ENCODE data around the gene CELF4. TPM values are rescaled to one million over a fixed set of nuclear protein-coding genes. Genes with fewer than 3 reads are reported as not detected.

The CELF4 gene
- total and polyA plus RNA-seq, 5 donors from 2014 or later: 0.08 to 0.30 (median 0.08) TPM; not detected in 2

- H3K27ac Mint-ChIP-seq: no peak overlapping the region
- no peak overlapping the region for H3K27ac ChIP-seq (ENCODE audit: insufficient read depth, low read length, poor library complexity, severe bottlenecking)
- H3K9me3 ChIP-seq (ENCODE audit: control insufficient read depth in 2 of 2, low read length in 2 of 2): no peaks in the 10 kb centered on the region
- H3K4me1 ChIP-seq (ENCODE audit: control insufficient read depth, insufficient read depth, low read length, poor library complexity, severe bottlenecking): no peaks in the 10 kb centered on the region
- H3K36me3 ChIP-seq (ENCODE audit: control insufficient read depth, insufficient read depth, low read length): no peaks in the 10 kb centered on the region
- H3K4me1 Mint-ChIP-seq: no peaks in the 10 kb centered on the region
- DNase-seq (no peak), ATAC-seq (ENCODE audit: low read depth in 2 of 2) (no peak)
- H3K4me3 ChIP-seq (ENCODE audit: low read depth, low read length): no peak overlapping the region
- H3K27me3 ChIP-seq (ENCODE audit: control insufficient read depth, insufficient read depth, low read length): peaks cover 3% of the 10 kb centered on the region
- H3K9me3 Mint-ChIP-seq: peaks cover 0 to 4% (median 0%) of the 10 kb centered on the region in 7 donors
- H3K36me3 Mint-ChIP-seq: no peaks in the 10 kb centered on the region
- H3K27me3 Mint-ChIP-seq: peaks cover 32% of the 10 kb centered on the region
- H3K4me3 Mint-ChIP-seq: no peak overlapping the region
These were observed 45.1 kb downstream of the CELF4 start for GRCh38 chr18:37520508-37520907.

GRCh38 chr18:37519510-37520135 lies 46.0 kb downstream of the CELF4 start:
- Mint-ChIP-seq H3K36me3 (no peaks in the 10 kb centered on the region), H3K4me3 (no peak overlapping the region), H3K27me3 (peaks cover 23% of the 10 kb centered on the region), H3K9me3 (peaks cover 0 to 2% (median 0%) of the 10 kb centered on the region in 7 donors), H3K4me1 (no peaks in the 10 kb centered on the region), H3K27ac (no peak overlapping the region)
- H3K4me1 ChIP-seq (ENCODE audit: control insufficient read depth, insufficient read depth, low read length, poor library complexity, severe bottlenecking): no peaks in the 10 kb centered on the region
- no peaks in the 10 kb centered on the region for H3K27me3 ChIP-seq (ENCODE audit: control insufficient read depth, insufficient read depth, low read length)
- H3K9me3 ChIP-seq (ENCODE audit: control insufficient read depth in 2 of 2, low read length in 2 of 2): no peaks in the 10 kb centered on the region
- no peak overlapping the region for H3K4me3 ChIP-seq (ENCODE audit: low read depth, low read length)
- no peak overlapping the region for H3K27ac ChIP-seq (ENCODE audit: insufficient read depth, low read length, poor library complexity, severe bottlenecking)
- no peak for ATAC-seq (ENCODE audit: low read depth in 2 of 2)
- no peaks in the 10 kb centered on the region for H3K36me3 ChIP-seq (ENCODE audit: control insufficient read depth, insufficient read depth, low read length)
- no peak for DNase-seq

GRCh38 chr18:37516361-37516853 lies 49.2 kb downstream of the CELF4 start:
- H3K4me1 Mint-ChIP-seq: no peaks in the 10 kb centered on the region
- H3K4me3 Mint-ChIP-seq: no peak overlapping the region
- Histone ChIP-seq H3K36me3 (ENCODE audit: control insufficient read depth, insufficient read depth, low read length) (no peaks in the 10 kb centered on the region), H3K4me3 (ENCODE audit: low read depth, low read length) (no peak overlapping the region), H3K9me3 (ENCODE audit: control insufficient read depth in 2 of 2, low read length in 2 of 2) (no peaks in the 10 kb centered on the region), H3K27me3 (ENCODE audit: control insufficient read depth, insufficient read depth, low read length) (no peaks in the 10 kb centered on the region), H3K27ac (ENCODE audit: insufficient read depth, low read length, poor library complexity, severe bottlenecking) (no peak overlapping the region), H3K4me1 (ENCODE audit: control insufficient read depth, insufficient read depth, low read length, poor library complexity, severe bottlenecking) (no peaks in the 10 kb centered on the region)
- no peak for ATAC-seq (ENCODE audit: low read depth in 2 of 2)
- no peak for DNase-seq
- no peak overlapping the region for H3K27ac Mint-ChIP-seq
- no peaks in the 10 kb centered on the region for H3K36me3 Mint-ChIP-seq
- H3K9me3 Mint-ChIP-seq: peaks cover 0 to 1% (median 0%) of the 10 kb centered on the region in 7 donors
- no peaks in the 10 kb centered on the region for H3K27me3 Mint-ChIP-seq

- Mint-ChIP-seq H3K9me3 (peaks cover 0 to 3% (median under 1%) of the 10 kb centered on the region in 7 donors), H3K27ac (no peak overlapping the region), H3K36me3 (no peaks in the 10 kb centered on the region), H3K27me3 (no peaks in the 10 kb centered on the region), H3K4me3 (no peak overlapping the region), H3K4me1 (no peaks in the 10 kb centered on the region)
- Histone ChIP-seq H3K27ac (ENCODE audit: insufficient read depth, low read length, poor library complexity, severe bottlenecking) (no peak overlapping the region), H3K4me1 (ENCODE audit: control insufficient read depth, insufficient read depth, low read length, poor library complexity, severe bottlenecking) (no peaks in the 10 kb centered on the region), H3K36me3 (ENCODE audit: control insufficient read depth, insufficient read depth, low read length) (no peaks in the 10 kb centered on the region), H3K9me3 (ENCODE audit: control insufficient read depth in 2 of 2, low read length in 2 of 2) (no peaks in the 10 kb centered on the region), H3K4me3 (ENCODE audit: low read depth, low read length) (no peak overlapping the region), H3K27me3 (ENCODE audit: control insufficient read depth, insufficient read depth, low read length) (no peaks in the 10 kb centered on the region)
- ATAC-seq (ENCODE audit: low read depth in 2 of 2) (no peak), DNase-seq (no peak)
These were observed 50.6 kb downstream of the CELF4 start for GRCh38 chr18:37514953-37515352.

- Mint-ChIP-seq H3K9me3 (peaks cover 0 to 9% (median 1%) of the 10 kb centered on the region in 7 donors), H3K27me3 (no peaks in the 10 kb centered on the region), H3K27ac (no peak overlapping the region), H3K4me1 (no peaks in the 10 kb centered on the region), H3K36me3 (no peaks in the 10 kb centered on the region), H3K4me3 (no peak overlapping the region)
- no peak overlapping the region for H3K27ac ChIP-seq (ENCODE audit: insufficient read depth, low read length, poor library complexity, severe bottlenecking)
- no peaks in the 10 kb centered on the region for H3K36me3 ChIP-seq (ENCODE audit: control insufficient read depth, insufficient read depth, low read length)
- no peak for DNase-seq
- ATAC-seq (ENCODE audit: low read depth in 2 of 2): no peak
- no peaks in the 10 kb centered on the region for H3K27me3 ChIP-seq (ENCODE audit: control insufficient read depth, insufficient read depth, low read length)
- no peaks in the 10 kb centered on the region for H3K9me3 ChIP-seq (ENCODE audit: control insufficient read depth in 2 of 2, low read length in 2 of 2)
- H3K4me1 ChIP-seq (ENCODE audit: control insufficient read depth, insufficient read depth, low read length, poor library complexity, severe bottlenecking): no peaks in the 10 kb centered on the region
- H3K4me3 ChIP-seq (ENCODE audit: low read depth, low read length): no peak overlapping the region
These were observed 53.2 kb downstream of the CELF4 start for GRCh38 chr18:37512400-37512799.

DNA sequence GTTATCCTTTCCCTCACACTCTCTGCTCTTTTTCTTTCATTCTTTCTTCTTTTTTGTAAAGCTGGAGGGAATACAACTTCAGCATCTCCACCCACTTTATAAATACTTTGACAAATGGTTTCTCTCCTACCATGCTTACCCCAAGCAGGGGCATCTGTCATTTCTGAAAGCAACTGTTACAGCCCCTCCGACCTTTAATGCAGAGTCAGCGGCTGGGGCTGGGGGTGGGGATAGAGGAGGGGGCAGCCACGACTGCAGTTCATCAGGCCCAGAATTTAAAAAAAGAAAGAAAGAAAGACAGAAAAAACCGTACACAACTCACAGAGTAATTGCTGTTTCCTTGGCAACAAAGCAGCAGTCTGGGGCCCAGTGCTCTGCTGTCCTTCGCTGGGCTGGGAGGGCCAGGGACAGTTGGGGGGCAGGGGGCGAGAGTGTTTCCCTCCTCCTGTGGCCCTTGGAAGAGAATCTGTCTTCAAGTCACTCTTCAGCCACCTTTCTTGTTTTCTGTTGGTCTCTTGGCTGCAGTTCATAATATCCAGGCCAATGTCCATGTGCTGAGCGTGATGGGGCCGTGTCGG lies 53.8 kb downstream of the CELF4 start:
- ATAC-seq (ENCODE audit: low read depth in 2 of 2) (no peak), DNase-seq (no peak)
- Mint-ChIP-seq H3K9me3 (peaks cover 0 to 9% (median 1%) of the 10 kb centered on the region in 7 donors), H3K4me3 (no peak overlapping the region), H3K27me3 (no peaks in the 10 kb centered on the region), H3K36me3 (no peaks in the 10 kb centered on the region), H3K4me1 (no peaks in the 10 kb centered on the region), H3K27ac (no peak overlapping the region)
- no peaks in the 10 kb centered on the region for H3K9me3 ChIP-seq (ENCODE audit: control insufficient read depth in 2 of 2, low read length in 2 of 2)
- no peak overlapping the region for H3K27ac ChIP-seq (ENCODE audit: insufficient read depth, low read length, poor library complexity, severe bottlenecking)
- H3K4me3 ChIP-seq (ENCODE audit: low read depth, low read length): no peak overlapping the region
- no peaks in the 10 kb centered on the region for H3K4me1 ChIP-seq (ENCODE audit: control insufficient read depth, insufficient read depth, low read length, poor library complexity, severe bottlenecking)
- H3K36me3 ChIP-seq (ENCODE audit: control insufficient read depth, insufficient read depth, low read length): no peaks in the 10 kb centered on the region
- no peaks in the 10 kb centered on the region for H3K27me3 ChIP-seq (ENCODE audit: control insufficient read depth, insufficient read depth, low read length)

DNA sequence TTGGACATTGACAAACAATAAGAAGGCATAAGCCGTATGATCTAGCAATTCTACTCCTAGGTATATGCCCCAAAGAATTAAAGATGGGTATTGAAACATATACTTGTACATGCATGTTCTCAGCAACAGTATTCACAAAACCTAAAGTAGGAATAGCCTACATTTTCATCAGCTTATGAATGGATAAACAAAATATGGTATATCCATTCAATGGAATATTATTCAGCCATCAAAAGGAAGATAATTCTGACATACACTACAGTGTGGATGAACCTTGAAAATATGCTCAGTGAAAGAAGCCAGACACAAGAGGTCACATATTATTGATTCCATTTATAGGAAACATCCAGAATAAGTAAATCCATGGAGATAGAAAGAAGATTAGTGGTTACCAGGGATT lies 56.0 kb downstream of the CELF4 start:
- no peak overlapping the region for H3K27ac Mint-ChIP-seq
- ATAC-seq (ENCODE audit: low read depth in 2 of 2) (no peak), DNase-seq (no peak)
- no peak overlapping the region for H3K4me3 Mint-ChIP-seq
- H3K27me3 Mint-ChIP-seq: no peaks in the 10 kb centered on the region
- H3K27ac ChIP-seq (ENCODE audit: insufficient read depth, low read length, poor library complexity, severe bottlenecking): no peak overlapping the region
- H3K9me3 ChIP-seq (ENCODE audit: control insufficient read depth in 2 of 2, low read length in 2 of 2): no peaks in the 10 kb centered on the region
- H3K4me1 ChIP-seq (ENCODE audit: control insufficient read depth, insufficient read depth, low read length, poor library complexity, severe bottlenecking): no peaks in the 10 kb centered on the region
- H3K4me1 Mint-ChIP-seq: no peaks in the 10 kb centered on the region
- no peaks in the 10 kb centered on the region for H3K36me3 Mint-ChIP-seq
- H3K27me3 ChIP-seq (ENCODE audit: control insufficient read depth, insufficient read depth, low read length): no peaks in the 10 kb centered on the region
- H3K9me3 Mint-ChIP-seq: peaks cover 0 to 9% (median 1%) of the 10 kb centered on the region in 7 donors
- H3K36me3 ChIP-seq (ENCODE audit: control insufficient read depth, insufficient read depth, low read length): no peaks in the 10 kb centered on the region
- H3K4me3 ChIP-seq (ENCODE audit: low read depth, low read length): no peak overlapping the region

DNA sequence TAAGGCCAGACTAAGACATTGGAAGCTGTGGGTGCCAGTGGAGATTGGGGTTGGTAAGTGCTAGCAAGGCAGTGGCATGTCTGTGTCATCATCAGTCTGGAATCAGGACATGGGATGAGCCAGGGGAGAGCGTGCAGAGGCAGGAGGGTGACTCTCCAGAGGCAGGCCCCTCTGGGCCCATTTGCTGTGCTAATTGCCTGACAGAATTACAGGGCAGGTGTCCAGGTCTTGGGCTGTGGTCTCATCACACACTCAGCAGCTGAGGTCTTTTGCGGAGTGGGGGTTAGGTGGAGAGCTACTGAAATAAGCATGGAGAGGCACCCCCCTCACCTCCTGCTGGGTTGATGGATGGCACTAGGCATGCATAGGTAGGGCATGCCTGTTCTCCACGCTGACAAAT lies 57.4 kb downstream of the CELF4 start:
- H3K9me3 Mint-ChIP-seq: peaks cover 0 to 9% (median 1%) of the 10 kb centered on the region in 7 donors
- Histone ChIP-seq H3K27me3 (ENCODE audit: control insufficient read depth, insufficient read depth, low read length) (no peaks in the 10 kb centered on the region), H3K4me1 (ENCODE audit: control insufficient read depth, insufficient read depth, low read length, poor library complexity, severe bottlenecking) (no peaks in the 10 kb centered on the region), H3K4me3 (ENCODE audit: low read depth, low read length) (no peak overlapping the region), H3K36me3 (ENCODE audit: control insufficient read depth, insufficient read depth, low read length) (no peaks in the 10 kb centered on the region), H3K27ac (ENCODE audit: insufficient read depth, low read length, poor library complexity, severe bottlenecking) (no peak overlapping the region), H3K9me3 (ENCODE audit: control insufficient read depth in 2 of 2, low read length in 2 of 2) (no peaks in the 10 kb centered on the region)
- H3K4me3 Mint-ChIP-seq: no peak overlapping the region
- no peak for ATAC-seq (ENCODE audit: low read depth in 2 of 2)
- no peak for DNase-seq
- H3K27me3 Mint-ChIP-seq: no peaks in the 10 kb centered on the region
- H3K27ac Mint-ChIP-seq: no peak overlapping the region
- no peaks in the 10 kb centered on the region for H3K36me3 Mint-ChIP-seq
- no peaks in the 10 kb centered on the region for H3K4me1 Mint-ChIP-seq
